SU-DHL-6 (cell line): ENCODE data around the gene ANXA3.

Experiments used
- EZH2phosphoT487 ChIP-seq: fragments of 200-600 bp; sonication (generic), shearing (Covaris generic); conservative IDR thresholded peaks from 2 replicates; pipeline ENCODE4 v1.6.1; 2018; ENCODE audit warnings: mild to moderate bottlenecking, antibody characterized with exemption, low read length, moderate library complexity, mixed read lengths
- TF ChIP-seq, protein P1 (sequence below): fragments of 200-600 bp; sonication (generic); IDR thresholded peaks from one replicate; pipeline ENCODE4 v1.5.1; 2017; ENCODE audit warnings: antibody characterized with exemption, mild to moderate bottlenecking, low read length, moderate library complexity; ENCODE audit not compliant: insufficient read depth, poor library complexity, severe bottlenecking

DNA sequence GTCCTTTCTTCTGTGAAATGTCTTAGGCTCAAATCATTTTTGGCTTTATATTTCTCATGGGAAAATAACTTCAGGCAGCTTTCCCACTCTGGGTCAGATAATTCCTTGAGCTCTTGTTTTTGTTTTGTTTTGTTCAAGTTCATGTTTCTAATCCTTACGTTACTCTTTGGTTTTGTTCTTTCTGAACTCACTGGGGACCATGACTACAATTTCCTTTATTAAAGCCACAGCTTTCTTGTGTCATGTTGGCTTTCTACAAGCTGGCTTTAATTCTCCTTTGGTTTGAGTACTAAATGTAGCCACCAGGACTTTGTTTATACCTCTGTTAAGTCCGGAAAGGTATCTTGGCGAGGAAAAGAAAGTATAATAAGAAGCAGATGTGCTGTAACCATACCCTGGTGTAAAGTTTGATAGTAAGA, 30.8 kb upstream of the ANXA3 start:
- TF ChIP-seq, protein P1, sequence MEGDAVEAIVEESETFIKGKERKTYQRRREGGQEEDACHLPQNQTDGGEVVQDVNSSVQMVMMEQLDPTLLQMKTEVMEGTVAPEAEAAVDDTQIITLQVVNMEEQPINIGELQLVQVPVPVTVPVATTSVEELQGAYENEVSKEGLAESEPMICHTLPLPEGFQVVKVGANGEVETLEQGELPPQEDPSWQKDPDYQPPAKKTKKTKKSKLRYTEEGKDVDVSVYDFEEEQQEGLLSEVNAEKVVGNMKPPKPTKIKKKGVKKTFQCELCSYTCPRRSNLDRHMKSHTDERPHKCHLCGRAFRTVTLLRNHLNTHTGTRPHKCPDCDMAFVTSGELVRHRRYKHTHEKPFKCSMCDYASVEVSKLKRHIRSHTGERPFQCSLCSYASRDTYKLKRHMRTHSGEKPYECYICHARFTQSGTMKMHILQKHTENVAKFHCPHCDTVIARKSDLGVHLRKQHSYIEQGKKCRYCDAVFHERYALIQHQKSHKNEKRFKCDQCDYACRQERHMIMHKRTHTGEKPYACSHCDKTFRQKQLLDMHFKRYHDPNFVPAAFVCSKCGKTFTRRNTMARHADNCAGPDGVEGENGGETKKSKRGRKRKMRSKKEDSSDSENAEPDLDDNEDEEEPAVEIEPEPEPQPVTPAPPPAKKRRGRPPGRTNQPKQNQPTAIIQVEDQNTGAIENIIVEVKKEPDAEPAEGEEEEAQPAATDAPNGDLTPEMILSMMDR = no peak
- no peak for TF ChIP-seq EZH2phosphoT487
